NCI-H82 treated with DMSO at 0.1 percent for 48 hours (cell line): ENCODE data around the gene RIMS1.
"Not testable (repeated sequence)": the region's sequence is repeated elsewhere in the genome, so short reads cannot be mapped to it uniquely, and the experiment has no call there.

Experiments
- DNase-seq: peaks from one replicate; lab custom pipeline; 2025; ENCODE audit not compliant: unreplicated experiment; lab: John Stamatoyannopoulos, UW

RIMS1 gene

DNA sequence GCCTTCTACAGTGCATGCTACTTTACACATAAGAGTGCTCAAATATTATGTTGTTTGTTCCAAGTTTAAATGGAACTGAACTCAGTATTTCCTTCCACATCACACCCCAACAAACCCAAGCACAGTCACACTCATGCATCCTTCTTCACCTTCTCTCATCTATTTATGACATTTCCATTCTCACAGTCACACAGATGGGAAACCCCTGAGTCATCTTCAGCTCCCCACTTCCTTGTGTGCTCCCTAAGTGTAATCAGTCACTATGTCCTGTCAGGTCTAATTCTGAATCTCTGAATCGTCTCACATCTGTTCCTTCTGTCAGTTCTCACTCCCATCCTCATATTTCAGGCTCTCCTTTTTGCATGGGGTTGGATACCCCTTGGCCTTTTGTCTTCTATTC is 96.0 kb downstream of the RIMS1 start:
- DNase-seq = no peak

DNA sequence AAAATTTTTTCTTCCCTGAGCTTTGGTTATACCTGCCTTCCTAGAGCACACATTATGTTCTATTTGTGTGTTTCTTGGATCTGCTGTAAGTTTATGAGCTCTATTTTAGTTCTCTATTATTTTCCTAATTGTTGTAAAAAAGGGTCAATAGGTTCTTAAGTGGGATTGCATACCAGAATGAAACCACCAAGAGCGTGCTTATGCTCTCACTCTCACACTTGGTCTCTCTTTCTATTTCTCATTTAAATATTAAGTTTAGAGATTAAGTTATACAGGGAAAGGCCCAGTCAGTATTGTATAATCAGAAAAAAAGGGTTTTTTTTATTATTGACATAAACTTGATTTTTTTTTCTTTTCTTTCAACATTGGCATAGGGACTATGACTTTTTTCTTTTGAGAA is 96.8 kb downstream of the RIMS1 start:
- no peak for DNase-seq

DNA sequence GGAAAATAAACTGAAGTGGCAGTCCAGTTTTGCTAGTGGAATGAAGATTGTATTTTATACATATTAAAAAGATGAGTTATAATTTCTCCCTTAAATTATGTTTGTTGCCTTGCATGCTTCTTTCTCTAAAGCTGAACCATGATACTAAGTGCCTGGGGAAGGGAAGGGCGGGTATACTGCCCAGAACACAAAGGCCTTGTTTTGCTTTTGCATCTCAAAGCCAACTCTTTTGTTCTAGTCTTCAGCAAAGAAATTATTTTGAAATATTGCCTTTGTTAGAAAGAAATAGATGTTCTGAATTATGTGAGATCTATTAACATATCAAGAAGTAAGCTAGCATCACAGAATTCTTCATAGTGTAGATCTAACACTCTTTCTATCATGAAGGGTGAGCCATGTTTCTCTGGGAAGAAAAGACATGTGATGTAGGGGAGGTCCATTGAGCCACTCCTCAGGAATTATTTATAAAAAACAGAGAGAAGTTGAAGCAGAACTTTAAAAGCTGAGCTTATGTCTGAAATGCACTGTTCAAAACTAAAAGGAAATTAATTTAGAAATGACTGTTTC is 108.4 kb downstream of the RIMS1 start:
- DNase-seq = no peak

DNA sequence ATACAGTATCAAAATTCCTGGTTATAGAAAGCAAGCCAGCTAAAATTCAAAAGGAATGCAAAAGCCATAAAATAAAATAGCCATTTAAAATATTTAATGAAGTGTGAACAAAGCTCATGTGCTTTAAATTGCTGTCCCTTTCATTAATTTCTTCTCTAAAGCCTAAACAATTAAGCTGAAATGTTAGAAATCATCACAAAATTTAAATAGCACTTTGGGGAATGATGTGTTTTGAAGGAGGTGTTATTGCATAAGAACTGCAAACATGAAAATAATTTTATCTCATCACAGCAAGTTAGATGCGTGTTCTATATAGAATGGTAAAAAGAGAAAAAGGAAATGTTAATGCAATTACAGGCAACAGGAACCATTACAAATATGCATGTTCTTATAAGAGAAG is 111.0 kb downstream of the RIMS1 start:
- DNase-seq = no peak

DNA sequence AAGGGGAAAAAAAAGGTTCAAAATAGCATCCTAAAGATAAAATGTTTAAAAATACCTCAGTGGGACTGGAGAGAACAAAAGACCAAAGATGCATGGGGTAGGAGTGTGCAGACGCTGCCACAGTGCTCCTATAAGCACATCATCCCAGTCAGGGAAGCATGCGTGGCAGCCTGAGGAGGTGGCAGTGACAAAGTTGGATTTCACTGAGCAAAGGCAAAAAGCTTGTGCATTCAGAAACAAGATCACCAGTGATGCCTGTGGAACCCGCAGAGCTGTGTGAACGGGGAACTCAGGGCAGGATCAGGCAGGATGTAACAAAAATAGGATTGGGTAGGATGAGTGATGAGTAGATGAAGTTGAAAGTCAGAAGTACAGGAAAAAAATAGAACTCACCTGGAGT is 116.1 kb downstream of the RIMS1 start:
- DNase-seq = no peak

DNA sequence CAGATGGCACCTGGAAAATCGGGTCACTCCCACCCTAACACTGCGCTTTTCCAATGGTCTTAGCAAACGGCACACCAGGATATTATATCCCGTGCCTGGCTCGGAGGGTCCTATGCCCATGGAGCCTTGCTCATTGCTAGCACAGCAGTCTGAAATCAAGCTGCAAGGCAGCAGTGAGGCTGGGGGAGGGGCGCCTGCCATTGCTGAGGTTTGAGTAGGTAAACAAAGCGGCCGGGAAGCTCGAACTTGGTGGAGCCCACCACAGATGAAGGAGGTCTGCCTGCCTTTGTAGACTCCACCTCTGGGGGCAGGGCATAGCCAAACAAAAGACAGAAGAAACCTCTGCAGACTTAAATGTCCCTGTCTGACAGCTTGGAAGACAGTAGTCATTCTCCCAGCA is 120.2 kb downstream of the RIMS1 start:
- DNase-seq = not testable (repeated sequence)

DNA sequence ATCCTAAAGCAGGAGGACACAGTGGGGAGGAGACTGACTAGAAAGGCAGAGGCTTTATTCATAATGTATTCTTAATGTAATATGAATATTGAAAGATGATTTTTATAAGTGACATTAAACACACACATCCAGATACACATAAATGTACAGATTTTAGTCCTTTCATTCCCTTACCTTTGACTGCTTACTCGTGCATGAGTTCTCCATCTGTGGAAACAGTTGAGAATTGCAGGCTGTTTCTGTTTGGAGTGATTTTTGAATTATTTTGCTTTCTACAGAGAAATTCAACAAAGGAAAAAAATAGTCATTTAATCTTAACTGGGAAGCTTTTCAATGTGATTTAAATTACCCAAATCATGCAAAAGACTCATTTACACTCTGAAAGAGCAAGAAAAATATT is 136.5 kb downstream of the RIMS1 start:
- DNase-seq = no peak

DNA sequence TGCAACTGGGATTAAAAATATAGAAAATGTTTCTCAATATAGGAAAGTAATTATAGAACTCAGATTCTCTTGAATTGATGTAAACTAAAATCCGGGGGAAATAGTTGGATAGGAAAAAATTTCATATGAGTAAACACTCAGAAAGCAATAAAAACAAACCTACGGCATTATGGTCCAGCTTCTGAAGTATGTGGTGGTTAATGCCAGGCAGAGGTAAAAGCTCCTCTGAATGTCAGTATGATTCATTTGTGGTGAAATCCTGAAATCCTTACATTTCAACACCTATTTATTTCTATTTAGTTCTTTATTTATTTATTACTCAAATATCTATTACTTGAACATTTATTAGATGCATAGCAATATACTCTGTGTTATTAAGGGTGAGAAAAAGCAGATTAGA is 145.1 kb downstream of the RIMS1 start:
- no peak for DNase-seq

DNA sequence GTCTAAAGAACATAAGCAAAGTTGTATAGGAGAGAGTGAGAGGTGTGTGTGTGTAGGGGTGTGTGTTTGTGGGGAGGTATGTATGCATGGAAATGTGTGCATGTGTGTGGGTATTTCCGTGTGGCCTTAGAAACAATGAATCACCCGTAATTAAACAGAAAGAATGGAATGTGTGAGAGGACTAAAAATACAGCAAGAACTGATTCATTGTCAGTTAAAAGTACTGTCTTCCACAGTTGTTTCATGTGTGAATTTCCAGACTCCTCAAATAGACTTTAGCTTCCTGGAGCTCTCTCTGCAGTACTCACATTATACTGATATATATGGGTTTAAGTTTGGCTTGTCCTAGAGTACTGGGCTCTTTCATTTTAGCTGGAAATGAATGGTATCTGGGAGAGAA is 145.7 kb downstream of the RIMS1 start:
- DNase-seq = no peak

DNA sequence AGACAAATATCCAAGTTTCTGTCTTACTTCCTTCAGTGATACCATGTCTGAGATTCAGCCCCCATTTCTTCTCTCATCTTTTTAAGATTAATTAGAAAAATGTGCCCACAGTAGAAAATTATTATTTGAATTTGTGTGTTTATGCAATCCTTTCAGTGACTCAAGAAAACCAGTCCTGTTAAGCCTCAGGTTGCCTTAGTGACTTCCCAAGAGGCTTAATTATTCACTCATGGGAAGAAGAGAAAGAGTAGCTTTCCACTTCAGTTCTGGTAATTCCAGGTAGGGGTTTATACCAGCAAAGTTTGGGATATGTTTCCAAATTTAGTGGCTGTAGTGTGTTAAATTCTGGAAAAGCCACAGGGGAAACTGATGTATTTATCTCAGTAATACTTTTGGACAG is 149.1 kb downstream of the RIMS1 start:
- DNase-seq = no peak

DNA sequence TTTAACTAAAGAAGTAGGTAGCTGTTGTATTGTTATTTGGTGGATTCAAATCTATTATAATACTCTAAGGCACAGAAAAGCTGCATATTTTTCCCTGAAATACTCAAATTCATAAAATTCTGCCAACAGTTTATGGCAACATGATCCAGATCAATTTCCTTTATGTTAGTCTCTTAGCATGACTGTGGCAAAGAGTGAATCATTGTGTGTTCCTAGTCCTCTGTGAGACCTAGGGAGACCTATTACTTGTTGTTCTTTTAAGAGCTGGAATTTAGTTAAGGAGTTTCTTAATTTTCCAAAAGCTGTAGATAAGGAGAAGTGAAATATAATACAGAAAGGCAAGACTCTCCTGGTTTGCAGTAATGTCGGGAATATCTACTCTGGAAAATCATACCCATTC is 149.6 kb downstream of the RIMS1 start:
- no peak for DNase-seq

DNA sequence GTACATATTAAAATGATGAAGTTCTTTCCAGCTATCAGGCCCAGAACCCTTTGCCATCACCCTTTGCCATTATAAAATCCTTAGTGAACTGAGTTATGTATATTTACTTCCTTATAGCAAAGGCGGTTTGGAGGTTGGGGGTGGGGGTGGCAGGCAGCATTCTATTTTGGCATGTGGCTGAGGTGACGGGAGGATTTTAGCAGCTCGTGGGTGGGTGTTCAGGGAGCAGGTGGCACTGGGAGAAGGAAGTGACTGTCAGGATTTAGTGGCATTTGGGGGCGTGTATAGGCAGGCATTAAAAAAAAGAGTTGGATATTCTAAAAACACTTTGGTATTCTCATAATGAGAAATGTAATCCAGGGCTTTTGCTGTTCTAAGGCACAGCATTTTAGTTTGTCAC is 150.7 kb downstream of the RIMS1 start:
- DNase-seq = no peak

DNA sequence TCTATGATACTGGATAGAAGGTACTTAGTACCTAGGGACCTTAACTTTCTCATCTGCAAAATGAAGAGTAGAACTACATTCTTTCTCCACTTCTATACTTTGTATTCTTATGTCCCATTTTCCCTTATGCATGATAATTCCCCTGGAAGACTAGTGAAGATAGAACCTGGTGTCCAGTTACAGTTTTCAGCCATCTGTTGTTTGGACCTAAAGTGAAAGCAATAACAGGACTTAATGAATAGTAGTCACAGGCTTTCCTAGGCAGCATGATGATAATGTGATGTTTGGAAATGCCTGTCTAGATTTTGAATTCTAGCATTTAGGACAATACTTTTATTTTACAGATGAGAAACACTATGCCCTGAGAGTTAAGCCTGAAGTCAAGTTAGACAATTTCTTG is 153.8 kb downstream of the RIMS1 start:
- DNase-seq = peak; percentile 47

DNA sequence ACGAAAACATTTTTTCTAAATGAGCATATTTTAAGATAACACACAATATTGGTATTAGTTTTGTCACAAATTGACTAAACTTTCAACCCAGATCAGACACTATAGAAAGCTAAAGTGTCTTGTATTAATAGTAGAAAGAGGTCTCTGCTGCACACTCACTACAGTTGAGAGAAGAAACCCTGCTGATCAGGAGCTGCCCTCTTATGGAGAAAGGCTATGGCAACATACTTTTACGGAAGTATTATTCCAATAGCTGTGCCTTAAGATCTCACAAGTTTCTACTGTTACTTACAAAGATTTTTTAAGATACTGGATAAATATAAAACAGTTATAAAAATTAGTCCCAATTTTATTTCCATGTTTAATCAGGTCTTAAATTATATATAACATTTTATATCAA is 155.7 kb downstream of the RIMS1 start:
- no peak for DNase-seq

DNA sequence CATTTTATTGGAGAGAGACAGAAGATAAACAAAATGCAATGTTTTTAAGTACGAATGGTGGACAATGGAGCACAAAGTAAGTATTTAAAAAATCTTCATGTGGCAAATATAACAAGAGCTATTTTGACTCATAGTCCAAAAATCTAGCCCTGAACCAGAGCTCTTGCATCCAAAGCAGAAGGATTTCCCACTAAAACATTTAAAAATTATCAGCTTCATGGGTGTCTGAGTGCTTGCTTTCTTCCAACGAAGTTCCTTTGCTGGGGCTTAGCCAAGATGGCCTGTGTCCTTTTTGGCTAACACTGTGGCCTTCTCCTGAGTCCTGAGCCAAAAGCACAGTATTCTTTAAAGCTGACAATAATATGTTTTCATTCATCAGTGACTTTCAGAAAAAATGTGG is 161.7 kb downstream of the RIMS1 start:
- DNase-seq = no peak

DNA sequence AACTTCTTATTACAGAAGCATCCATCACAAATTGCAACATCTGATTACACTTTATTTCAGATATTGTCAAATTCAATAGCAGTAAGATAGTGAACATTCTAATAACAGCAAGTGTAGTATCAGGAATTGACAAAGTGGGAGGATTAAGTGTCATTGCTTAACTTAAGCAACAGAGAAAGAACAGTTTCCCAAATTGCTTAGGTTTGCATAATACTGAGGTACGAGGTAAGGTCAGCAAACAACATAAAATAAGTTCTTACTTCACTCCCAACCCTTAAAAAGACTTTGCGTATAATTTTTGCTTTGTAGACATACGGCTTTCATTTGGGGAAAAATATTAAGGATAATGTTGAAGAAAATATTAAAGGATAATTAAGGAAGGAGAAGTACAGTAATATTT is 163.0 kb downstream of the RIMS1 start:
- DNase-seq = no peak

DNA sequence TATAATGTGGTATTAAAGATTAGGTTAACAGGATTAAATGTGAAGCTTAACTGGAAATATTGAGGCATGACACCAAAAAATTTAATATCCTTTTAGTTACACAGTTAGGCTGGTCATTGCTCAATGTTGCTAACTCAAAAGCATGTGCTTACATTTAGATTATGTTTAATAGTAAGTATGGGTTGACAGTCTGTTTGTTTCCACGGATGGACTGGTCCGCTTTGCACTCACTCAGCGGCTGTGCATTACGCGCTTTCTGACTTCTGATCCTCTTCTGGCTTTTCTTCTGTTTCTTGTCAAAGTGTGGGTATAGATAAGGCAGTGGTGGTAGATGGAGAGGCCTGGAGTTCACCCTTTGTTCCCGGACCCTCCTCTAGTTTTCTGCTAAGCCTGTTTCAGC is 174.9 kb downstream of the RIMS1 start:
- no peak for DNase-seq

DNA sequence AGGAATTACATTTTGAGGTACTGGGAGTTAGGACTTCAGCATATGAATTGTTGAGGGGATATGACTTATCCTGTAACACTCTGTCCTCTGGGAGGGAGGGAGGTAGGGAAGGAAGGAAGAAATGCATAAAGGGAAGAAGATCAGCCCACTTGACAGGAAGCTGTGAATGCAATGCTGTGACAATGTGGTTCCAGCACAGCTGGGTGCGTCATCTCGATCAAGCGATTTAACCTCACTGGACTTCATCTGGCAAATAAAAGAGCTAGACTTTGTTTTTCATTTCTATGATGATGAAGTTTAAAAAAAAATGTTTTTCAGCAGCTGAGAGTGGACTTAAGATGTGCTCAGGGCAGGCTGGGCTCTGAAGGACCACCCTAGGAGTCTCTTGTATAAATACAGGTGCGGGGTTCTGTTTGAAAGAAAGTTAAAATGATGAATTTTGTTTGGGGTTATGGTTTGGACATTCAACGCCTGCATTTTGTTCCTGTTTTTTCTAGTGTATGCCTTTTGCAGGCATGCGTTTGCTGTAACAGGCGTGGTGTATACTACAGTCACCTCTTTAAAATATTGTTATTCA is 178.1 kb downstream of the RIMS1 start:
- DNase-seq = no peak

DNA sequence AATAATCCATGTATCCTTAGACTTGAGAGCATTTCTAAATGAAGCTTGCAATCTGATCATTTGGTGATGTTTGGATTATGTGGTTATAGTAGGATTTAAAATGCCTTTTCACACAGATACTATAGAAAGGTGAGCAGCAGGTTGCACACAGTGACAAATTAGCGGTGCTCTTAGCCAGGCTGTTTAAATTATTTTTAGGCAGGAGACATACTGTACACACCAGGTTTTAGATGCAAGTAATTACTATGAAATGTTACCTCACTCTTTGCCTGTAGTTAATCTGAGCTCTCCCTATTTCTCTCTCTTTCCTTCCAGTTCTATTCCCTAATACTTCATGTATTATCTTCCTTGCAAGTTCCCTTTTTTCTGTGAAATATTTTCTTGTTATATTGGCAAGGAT is 191.7 kb downstream of the RIMS1 start:
- no peak for DNase-seq

DNA sequence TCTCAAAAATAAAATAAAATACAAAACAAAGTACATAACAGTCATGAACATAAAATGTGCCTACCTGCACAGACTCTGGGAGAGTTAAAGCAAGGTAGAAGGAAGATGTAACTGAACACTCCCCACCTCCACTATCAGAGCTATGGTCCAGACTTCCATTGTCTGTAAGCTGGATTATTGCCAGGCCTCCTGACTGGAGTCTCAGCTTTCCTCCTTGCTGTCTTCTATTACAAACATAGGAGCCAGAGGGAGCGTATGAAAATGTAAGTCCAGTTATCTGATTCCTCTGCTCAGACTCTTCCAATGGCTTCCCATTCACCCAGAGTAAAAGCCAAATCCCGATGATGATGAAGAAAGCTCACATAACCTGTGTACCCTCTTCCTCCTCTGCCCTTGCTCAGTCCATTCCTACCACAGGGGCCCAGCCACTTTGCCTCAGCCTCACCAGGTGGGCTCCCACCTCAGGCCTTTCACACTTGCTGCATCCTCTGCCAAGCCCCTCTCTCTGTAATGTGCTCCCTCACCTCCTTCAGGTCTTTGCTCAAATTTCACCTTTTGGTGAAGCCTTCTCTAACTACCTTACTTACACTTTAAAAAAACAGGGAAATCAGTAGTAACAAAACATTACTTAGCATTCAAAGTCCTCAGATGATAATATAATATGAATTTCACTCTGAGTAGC is 194.1 kb downstream of the RIMS1 start:
- DNase-seq = no peak

DNA sequence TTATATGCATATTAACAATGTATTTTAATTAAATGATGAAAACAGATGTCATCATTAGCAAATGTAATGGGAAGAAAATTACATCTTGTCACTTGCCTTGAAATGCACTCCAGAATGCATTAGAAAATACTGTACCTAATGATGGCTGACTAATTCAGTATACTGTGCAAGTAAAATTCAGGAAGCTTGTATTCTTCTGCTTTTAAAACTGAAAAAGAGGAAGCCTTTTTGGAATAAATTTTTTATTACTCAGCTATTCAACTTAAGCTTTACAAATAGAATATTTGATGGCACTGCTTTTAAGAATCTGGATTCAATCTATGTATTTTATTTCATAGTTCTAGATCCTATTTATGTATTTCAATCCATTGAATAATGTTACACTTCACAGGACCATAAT is 195.5 kb downstream of the RIMS1 start:
- no peak for DNase-seq

DNA sequence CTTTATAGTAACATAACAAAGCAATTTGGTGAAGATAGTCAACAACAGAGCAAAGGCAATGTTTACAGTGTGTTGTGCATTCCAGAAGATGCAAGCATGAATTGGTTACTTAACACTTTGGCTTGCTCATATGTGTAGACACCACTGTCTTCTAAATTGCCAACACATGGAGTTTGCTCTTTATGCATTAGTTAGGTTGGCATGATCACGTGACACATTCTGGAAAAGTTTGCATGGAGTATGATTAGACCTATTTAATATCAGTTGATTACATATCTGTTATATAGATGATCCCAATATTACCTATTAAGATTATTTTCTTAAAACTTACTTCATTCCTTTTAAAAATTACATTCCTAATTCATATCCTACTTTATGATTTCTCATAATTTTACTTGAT is 197.6 kb downstream of the RIMS1 start:
- no peak for DNase-seq

DNA sequence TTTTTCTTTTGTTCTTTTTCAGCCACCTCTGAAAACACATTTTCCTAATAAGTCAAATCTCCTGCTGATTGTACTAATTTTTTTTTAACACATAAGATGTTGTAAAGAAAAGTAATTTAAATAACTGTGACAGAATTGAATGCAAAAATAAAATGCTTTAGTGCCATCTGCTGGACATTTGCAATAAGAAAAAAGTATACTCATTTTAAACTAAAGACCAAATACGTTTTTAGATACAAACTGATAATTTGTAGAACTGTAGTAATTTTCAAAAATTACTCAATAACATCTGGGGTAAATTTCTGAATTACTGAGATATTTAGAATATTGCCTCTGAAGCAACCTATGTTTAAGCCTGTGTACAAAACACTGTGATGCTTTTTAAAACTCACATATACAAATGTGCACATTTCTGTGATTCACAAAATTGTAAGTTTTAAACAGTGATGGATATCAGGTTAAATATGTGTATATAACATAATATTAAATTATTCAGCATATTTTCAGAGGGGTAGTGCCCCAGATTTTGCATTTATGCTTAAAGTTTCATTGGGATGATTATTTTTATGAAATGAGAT is 198.7 kb downstream of the RIMS1 start:
- no peak for DNase-seq
